Subcutaneous adipose tissue (tissue), 4 donors: ENCODE results near the gene NFAM1. TPM values are rescaled to one million over a fixed set of nuclear protein-coding genes. Genes with fewer than 3 reads are reported as not detected.

Experiments
- total RNA-seq, 4 donors: library from RNA; depleted of rRNA; stranded (reverse); fragments of >200 nt; gene quantifications; one replicate each; pipeline ENCODE4 v1.1.0, GENCODE V29; 2016
- TF ChIP-seq, protein P1 (sequence below): fragments of 450-650 bp; IDR thresholded peaks from one replicate; pipeline ENCODE4 v1.5.1; 2016; ENCODE audit warnings: low read depth, mild to moderate bottlenecking, control low read depth, antibody characterized with exemption, moderate library complexity

Gene NFAM1
- total RNA-seq, 4 donors from 2014 or later, result 2.6 to 10.9 (median 5.8) TPM

DNA sequence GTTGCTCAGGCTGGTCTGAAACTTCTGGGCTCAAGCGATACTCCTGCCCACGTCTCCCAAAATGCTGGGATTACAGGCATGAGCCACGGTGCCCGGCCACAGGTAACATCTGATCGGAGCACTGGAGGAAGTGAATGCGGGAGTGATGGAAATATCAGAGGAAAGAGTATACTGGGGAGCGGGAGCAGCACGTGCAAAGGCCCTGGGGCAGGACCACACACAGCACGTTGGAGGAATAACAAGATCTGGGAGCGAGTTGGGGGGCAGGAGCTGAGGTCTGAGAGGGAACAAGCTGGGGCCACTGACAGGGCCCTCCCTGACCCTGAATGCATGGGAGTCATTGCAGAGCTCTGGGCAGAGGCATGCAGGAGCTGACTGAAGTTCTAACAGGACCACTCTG, 70.7 kb downstream of the NFAM1 start:
- TF ChIP-seq, protein P1, sequence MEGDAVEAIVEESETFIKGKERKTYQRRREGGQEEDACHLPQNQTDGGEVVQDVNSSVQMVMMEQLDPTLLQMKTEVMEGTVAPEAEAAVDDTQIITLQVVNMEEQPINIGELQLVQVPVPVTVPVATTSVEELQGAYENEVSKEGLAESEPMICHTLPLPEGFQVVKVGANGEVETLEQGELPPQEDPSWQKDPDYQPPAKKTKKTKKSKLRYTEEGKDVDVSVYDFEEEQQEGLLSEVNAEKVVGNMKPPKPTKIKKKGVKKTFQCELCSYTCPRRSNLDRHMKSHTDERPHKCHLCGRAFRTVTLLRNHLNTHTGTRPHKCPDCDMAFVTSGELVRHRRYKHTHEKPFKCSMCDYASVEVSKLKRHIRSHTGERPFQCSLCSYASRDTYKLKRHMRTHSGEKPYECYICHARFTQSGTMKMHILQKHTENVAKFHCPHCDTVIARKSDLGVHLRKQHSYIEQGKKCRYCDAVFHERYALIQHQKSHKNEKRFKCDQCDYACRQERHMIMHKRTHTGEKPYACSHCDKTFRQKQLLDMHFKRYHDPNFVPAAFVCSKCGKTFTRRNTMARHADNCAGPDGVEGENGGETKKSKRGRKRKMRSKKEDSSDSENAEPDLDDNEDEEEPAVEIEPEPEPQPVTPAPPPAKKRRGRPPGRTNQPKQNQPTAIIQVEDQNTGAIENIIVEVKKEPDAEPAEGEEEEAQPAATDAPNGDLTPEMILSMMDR, result no peak

DNA sequence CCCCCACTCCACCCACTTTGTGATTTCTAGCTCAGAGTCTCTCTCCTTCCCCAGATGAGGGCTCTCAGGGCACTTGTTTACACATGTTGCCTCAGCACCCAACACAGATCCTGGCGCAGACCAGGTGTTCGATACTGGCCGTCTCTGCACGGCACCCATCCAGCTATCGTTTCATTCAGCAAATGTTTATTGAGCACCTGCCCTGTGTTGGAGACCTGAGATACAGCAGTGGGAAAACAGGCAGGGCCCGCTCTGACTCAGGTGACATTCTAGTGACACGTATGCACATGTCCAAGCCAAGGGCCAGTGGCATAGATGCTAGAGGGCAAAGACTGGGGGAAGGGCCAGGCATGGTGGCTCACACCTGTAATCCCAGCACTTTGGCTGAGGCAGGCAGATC, 71.9 kb downstream of the NFAM1 start:
- TF ChIP-seq, protein P1, result no peak

DNA sequence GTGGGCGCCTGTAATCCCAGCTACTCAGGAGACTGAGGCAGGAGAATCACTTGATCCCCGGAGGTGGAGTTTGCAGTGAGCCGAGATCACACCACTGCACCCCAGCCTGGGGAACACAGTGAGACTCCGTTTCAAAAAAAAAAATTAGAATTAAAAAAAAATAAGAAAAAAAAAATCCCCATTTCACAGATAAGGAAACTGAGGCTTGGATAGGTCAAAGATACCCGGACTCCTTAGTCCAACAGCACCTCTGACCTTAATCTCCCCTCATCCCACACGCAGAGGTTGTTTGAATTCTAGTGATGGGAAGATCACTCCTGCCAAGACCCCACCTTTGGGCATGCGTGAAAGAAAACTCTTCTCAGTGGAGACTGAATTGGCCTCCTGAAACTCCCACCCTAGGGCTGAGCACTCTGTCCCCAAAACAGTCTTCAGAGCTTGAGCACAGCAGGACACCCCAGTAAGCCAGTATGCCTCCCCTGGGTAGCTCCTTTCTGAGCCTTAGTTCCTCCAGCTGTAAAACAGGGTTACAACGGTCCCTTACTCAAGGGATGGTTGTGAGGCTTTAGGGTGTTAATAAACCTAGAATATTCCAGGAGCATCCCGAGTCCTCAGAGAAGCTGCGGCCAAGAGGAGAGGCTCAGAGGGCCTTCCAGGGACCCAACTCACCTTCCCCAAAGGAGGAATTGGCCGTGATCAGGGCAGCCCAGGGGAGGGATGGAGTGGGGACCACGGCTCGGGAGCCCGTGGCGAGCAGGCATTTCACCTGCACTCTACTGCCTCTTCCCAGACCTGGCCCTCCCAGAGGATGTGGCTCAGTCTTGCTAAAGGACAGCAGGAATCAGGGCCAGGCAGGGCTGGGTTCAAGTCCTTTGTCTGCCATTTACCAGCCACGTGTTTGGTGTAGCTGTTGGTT, 73.3 kb downstream of the NFAM1 start:
- TF ChIP-seq, protein P1, result no peak

DNA sequence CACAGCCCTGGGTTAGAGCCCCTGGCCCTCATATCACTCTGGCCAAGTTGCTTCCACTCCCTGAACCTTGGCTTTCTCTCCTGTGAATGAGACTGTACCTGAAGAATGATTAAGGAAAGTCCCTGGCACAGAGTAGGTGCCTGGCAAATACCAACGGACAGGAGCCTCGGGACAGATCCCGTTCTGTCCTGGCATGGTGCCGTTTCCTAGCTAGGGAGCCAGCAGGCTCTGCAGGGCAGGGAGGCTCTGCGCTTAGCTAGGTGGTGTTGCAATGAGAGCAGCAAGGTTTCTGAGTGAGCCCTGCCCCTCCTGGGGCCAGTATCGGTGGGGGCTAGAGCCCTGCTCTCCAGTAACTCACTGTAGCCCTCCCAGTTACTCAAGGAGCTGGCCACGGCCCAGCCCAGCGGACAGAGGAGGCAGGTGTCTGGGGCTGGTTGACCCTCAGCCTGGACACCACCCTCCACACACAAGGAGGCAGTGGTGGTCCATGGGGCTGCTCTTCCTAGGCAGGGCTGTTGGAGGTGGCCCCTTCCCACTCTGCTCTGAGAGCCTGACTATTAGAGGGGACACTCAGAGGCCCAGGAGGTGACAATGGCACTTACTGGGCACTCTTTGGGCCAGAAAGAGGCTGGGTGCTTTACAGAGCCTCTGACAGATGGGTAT, 74.4 kb downstream of the NFAM1 start:
- TF ChIP-seq, protein P1, result no peak

DNA sequence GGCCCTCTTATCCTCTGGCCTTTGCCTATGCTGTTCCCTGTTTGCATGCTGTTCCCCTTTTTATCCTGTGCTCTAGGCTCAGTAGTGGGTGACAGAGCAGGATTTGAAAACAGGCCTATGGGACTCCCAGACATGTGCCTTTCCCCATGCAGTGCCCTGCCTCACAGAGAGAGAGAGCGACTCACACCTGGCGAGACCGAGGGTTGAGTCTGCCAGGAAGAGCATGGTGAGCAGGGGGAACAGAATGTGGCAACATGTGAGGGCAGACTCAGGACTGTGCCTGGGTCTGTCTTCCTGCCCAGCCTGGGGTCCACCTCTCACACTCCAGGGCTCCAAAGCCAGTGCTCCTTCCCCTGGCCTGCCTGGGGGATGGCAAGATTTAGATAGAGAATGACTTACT, 75.0 kb downstream of the NFAM1 start:
- TF ChIP-seq, protein P1, result no peak

DNA sequence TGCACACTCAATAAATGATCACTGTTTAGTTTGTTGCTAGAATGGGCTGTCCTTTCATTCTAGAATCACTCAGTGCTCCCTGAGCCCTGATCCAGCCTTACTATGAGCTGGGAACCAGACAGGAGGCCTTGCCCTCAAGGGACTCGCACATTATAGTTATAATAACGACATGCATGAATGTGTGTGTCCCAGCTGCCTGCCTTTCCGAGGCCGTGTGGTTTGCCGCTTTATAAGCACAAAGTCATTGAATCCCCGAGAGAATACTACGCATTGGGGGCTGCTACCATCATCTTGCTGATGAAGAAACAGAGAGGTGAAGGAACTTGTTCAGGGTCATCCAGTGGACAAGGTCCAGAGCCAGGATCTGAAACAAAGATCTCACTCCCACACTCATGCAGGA, 75.7 kb downstream of the NFAM1 start:
- TF ChIP-seq, protein P1, result no peak

DNA sequence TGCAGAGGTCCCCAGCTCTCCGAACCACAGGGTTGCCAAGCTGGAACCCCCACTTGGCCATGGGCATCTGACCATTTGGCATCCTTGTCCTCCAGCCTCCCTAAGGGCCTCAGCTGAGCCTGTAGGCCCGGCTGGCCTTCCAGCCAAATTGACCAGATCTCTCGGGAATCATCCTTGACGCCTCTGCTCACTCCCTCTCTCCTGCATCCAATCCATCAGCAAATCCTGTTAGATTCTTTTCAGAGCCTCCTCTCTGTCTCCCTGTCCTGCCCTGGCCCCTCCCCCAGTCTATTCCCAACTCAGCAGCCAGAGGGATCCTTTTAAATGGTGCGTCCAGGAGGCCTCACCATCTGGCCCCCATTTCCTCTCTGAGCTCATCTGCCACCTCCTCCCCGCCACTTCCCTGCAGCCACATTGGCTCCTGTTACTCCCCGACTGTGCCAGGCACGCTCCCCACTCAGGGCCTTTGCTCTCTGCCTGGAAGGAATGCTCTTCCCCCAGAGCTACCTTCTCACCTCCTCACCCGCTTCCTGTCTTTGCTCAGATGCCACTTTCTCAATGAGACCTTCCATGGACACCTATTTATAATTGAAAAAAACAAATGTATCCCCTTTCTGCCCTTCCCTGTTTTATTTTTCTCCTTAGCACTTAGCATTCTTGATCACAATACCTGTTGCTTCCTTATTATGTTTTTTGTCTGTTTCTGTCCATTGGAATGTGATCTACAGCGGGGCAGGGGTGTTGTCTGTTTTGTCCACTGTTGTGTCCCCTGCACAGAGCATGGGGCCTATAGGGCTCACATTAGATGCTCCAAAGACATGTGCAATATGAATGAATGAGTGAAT, 78.1 kb downstream of the NFAM1 start:
- TF ChIP-seq, protein P1, result no peak
